ENCODE measurements around the gene CCDC171.

Gene CCDC171

GRCh38 chr9:15718423-15718822, 165.6 kb downstream of the CCDC171 start:
- H3K4me3 ChIP-seq (ENCODE audit: low read length) = no peak overlapping the region
- no peak for TF ChIP-seq CTCF (conservative IDR thresholded peaks at IDR 0.05; ENCODE audit: low read depth, low read length)
- DNase-seq (ENCODE audit: low read depth) = no peak

- no peak for DNase-seq (ENCODE audit: low read depth)
- TF ChIP-seq CTCF (conservative IDR thresholded peaks at IDR 0.05; ENCODE audit: low read depth, low read length) = no peak
- H3K4me3 ChIP-seq (ENCODE audit: low read length) = no peak overlapping the region
Measured at GRCh38 chr9:15720861-15721260, 168.0 kb downstream of the CCDC171 start.

GRCh38 chr9:15722888-15723287, 170.0 kb downstream of the CCDC171 start:
- no peak overlapping the region for H3K4me3 ChIP-seq (ENCODE audit: low read length)
- peak; percentile 48 for DNase-seq (ENCODE audit: low read depth)
- no peak for TF ChIP-seq CTCF (conservative IDR thresholded peaks at IDR 0.05; ENCODE audit: low read depth, low read length)

- no peak overlapping the region for H3K4me3 ChIP-seq (ENCODE audit: low read length)
- no peak for DNase-seq (ENCODE audit: low read depth)
- no peak for TF ChIP-seq CTCF (conservative IDR thresholded peaks at IDR 0.05; ENCODE audit: low read depth, low read length)
Measured at GRCh38 chr9:15724016-15724415, 171.2 kb downstream of the CCDC171 start.

GRCh38 chr9:15724612-15725011, 171.8 kb downstream of the CCDC171 start:
- H3K4me3 ChIP-seq (ENCODE audit: low read length) = no peak overlapping the region
- no peak for DNase-seq (ENCODE audit: low read depth)
- no peak for TF ChIP-seq CTCF (conservative IDR thresholded peaks at IDR 0.05; ENCODE audit: low read depth, low read length)

- H3K4me3 ChIP-seq (ENCODE audit: low read length) = no peak overlapping the region
- TF ChIP-seq CTCF (conservative IDR thresholded peaks at IDR 0.05; ENCODE audit: low read depth, low read length) = no peak
- DNase-seq (ENCODE audit: low read depth) = no peak
Measured at GRCh38 chr9:15725953-15726352, 173.1 kb downstream of the CCDC171 start.

GRCh38 chr9:15729507-15729906, 176.7 kb downstream of the CCDC171 start:
- no peak for TF ChIP-seq CTCF (conservative IDR thresholded peaks at IDR 0.05; ENCODE audit: low read depth, low read length)
- no peak for DNase-seq (ENCODE audit: low read depth)
- no peak overlapping the region for H3K4me3 ChIP-seq (ENCODE audit: low read length)
